ENCODE data around the gene KAT5.
"Not testable (repeated sequence)": the region's sequence is repeated elsewhere in the genome, so short reads cannot be mapped to it uniquely, and the experiment has no call there.

The KAT5 gene

GRCh38 chr11:65695459-65696241 lies 16.4 kb upstream of the KAT5 start:
- FAIRE-seq (no peak), DNase-seq (ENCODE audit: insufficient read length) (no peak)
- TF ChIP-seq POLR2A (IDR thresholded peaks at IDR 0.05; ENCODE audit: low read depth, low read length) (no peak), POLR2AphosphoS5 (IDR thresholded peaks at IDR 0.05; ENCODE audit: low read depth, low read length) (no peak), TAF1 (IDR thresholded peaks at IDR 0.05; ENCODE audit: borderline replicate concordance, low read depth, low read length) (no peak)

DNA sequence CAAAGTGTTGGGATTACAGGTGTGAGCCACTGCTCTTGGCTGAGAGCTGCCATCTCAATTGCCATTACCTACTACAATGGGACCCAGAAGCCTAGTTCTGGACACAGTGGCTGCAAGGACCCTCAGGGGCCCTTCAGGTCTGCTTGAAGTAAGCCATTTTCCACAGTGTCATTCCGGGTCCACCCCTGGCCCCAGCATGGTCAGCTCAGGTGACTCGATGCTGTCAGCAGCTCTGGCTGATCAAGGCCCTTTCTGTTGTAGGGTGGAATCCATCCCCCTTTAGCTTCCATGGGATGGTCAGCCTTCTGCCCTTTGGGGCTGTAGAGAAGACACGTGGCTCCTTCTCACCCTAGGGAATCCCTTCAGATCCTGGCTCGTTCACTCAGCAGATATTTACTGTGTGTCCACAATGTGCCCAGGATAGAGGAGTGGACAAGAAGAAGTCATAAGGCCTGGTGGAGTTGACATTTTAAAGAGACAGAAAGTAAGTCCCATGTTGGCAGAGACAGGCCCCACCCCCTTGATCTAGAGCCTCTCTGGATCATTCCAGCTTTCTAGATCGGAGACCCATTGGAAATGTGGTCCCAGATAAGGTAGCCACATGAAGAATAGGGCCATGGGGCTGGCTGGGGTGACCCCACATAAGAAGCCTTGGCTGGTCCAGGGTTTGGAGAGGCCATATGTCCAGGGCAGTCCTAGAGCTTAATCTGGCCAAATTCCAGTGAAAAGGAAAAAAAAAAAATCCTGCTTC lies 15.1 kb upstream of the KAT5 start:
- FAIRE-seq (no peak), DNase-seq (ENCODE audit: insufficient read length) (no peak)
- no peak for TF ChIP-seq POLR2A (IDR thresholded peaks at IDR 0.05; ENCODE audit: low read depth, low read length)
- TF ChIP-seq TAF1 (IDR thresholded peaks at IDR 0.05; ENCODE audit: borderline replicate concordance, low read depth, low read length): no peak
- TF ChIP-seq POLR2AphosphoS5 (IDR thresholded peaks at IDR 0.05; ENCODE audit: low read depth, low read length): no peak

- DNase-seq (ENCODE audit: insufficient read length): no peak
- TF ChIP-seq POLR2A (IDR thresholded peaks at IDR 0.05; ENCODE audit: low read depth, low read length) (no peak), TAF1 (IDR thresholded peaks at IDR 0.05; ENCODE audit: borderline replicate concordance, low read depth, low read length) (no peak), POLR2AphosphoS5 (IDR thresholded peaks at IDR 0.05; ENCODE audit: low read depth, low read length) (no peak)
- FAIRE-seq: no peak
Measured at GRCh38 chr11:65698205-65698604, 13.8 kb upstream of the KAT5 start.

- DNase-seq (ENCODE audit: insufficient read length): no peak
- FAIRE-seq: no peak
- TF ChIP-seq POLR2AphosphoS5 (IDR thresholded peaks at IDR 0.05; ENCODE audit: low read depth, low read length) (no peak), POLR2A (IDR thresholded peaks at IDR 0.05; ENCODE audit: low read depth, low read length) (no peak), TAF1 (IDR thresholded peaks at IDR 0.05; ENCODE audit: borderline replicate concordance, low read depth, low read length) (no peak)
Measured at GRCh38 chr11:65699306-65699705, 12.7 kb upstream of the KAT5 start.

- DNase-seq (ENCODE audit: insufficient read length): no peak
- no peak for TF ChIP-seq TAF1 (IDR thresholded peaks at IDR 0.05; ENCODE audit: borderline replicate concordance, low read depth, low read length)
- no peak for TF ChIP-seq POLR2AphosphoS5 (IDR thresholded peaks at IDR 0.05; ENCODE audit: low read depth, low read length)
- TF ChIP-seq POLR2A (IDR thresholded peaks at IDR 0.05; ENCODE audit: low read depth, low read length): no peak
- FAIRE-seq: no peak
Measured at GRCh38 chr11:65700399-65700798, 11.7 kb upstream of the KAT5 start.

DNA sequence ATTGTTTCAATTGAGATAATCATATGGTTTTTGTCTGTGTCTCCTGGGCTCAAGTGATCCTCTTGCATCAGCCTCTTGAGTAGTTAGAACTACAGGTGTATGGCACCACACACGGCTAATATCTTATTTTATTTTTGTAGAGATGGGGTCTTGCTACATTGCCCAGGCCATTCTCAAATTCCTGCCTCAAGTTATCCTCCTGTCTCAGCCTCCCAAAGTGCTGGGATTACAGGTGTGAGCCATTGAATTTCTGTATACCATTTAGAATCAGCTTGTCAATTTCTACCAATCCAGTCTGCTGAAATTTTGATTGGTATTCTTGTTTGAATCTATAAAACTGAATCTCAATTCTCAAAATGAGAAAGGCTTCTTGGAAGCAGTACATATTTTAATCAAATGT lies 10.4 kb upstream of the KAT5 start:
- no peak for DNase-seq (ENCODE audit: insufficient read length)
- FAIRE-seq: no peak
- TF ChIP-seq TAF1 (IDR thresholded peaks at IDR 0.05; ENCODE audit: borderline replicate concordance, low read depth, low read length) (no peak), POLR2AphosphoS5 (IDR thresholded peaks at IDR 0.05; ENCODE audit: low read depth, low read length) (no peak), POLR2A (IDR thresholded peaks at IDR 0.05; ENCODE audit: low read depth, low read length) (no peak)

DNA sequence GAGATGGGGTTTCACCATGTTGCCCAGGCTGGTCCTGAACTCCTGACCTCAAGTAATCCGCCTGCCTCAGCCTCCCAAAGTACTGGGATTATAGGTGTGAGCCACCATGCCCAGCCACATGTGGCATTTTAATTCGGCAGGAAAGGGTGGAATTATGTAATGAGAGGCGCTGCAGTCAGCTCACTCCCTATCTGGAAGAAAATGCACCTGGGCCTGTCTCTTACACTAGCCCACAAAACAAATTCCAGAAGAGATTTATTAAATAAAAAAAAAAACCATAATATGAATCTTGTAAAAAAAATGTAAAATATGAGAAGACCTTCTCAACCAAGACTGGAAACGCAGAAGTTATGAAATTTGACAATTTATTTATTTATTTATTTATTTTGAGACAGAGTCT lies 8.2 kb upstream of the KAT5 start:
- DNase-seq (ENCODE audit: insufficient read length) (no peak), FAIRE-seq (no peak)
- TF ChIP-seq TAF1 (IDR thresholded peaks at IDR 0.05; ENCODE audit: borderline replicate concordance, low read depth, low read length) (no peak), POLR2AphosphoS5 (IDR thresholded peaks at IDR 0.05; ENCODE audit: low read depth, low read length) (no peak), POLR2A (IDR thresholded peaks at IDR 0.05; ENCODE audit: low read depth, low read length) (no peak)

DNA sequence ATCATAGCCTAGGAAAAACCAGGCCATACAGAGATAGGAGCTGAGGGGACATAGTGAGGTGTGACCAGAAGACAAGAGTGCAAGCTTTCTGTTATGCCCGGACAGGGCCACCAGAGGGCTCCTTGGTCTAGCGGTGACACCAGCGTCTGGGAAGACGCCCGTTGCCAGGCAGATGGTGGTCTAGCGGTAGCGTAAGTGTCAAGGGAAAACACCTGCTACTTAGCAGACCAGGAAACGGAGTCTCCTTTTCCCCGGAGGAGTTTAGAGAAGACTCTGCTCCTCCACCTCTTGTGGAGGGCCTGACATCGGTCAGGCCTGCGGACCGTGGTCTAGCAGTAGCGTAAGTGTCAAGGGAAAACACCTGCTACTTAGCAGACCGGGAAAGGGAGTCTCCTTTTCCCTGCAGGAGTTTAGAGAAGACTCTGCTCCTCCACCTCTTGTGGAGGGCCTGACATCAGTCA lies 5.7 kb upstream of the KAT5 start:
- peak; percentile 41 for DNase-seq (ENCODE audit: insufficient read length)
- FAIRE-seq: peak; percentile 70

DNA sequence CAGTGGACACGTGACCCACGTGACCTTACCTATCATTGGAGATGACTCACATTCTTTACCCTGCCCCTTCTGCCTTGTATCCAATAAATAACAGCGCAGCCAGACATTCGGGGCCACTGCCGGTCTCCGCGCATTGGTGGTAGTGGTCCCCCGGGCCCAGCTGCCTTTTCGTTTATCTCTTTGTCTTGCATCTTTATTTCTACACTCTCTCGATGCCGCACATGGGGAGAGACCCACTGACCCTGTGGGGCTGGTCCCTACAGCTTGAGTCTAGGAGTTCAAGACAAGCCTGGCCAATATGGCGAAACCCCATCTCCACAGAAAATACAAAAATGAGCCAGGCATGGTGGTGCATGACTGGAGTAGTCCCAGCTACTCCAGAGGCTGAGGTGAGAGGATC lies 5.0 kb upstream of the KAT5 start:
- DNase-seq (ENCODE audit: insufficient read length); FAIRE-seq: not testable (repeated sequence)

DNA sequence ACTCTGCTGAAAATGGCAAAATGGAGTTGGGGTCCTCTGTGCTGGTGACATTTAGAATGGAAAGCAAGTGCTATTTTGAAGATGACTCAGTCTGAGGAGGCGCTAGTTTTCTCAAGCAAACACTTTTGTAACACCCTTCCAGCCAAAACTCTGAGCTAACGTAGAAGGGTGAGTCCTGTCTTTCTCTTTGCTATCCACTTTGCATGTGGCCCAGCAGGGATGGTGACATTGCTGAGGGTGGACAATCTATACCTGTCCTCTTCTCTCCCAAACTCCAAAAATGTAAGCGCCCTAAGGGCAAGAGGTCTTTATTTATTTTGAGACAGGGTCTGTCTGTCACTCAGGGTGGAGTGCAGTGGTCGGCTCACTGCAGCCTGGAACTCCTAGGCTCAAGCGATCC lies 3.6 kb upstream of the KAT5 start:
- TF ChIP-seq POLR2A (IDR thresholded peaks at IDR 0.05; ENCODE audit: low read depth, low read length) (no peak), TAF1 (IDR thresholded peaks at IDR 0.05; ENCODE audit: borderline replicate concordance, low read depth, low read length) (no peak), POLR2AphosphoS5 (IDR thresholded peaks at IDR 0.05; ENCODE audit: low read depth, low read length) (no peak)
- DNase-seq (ENCODE audit: insufficient read length): no peak
- FAIRE-seq: no peak

DNA sequence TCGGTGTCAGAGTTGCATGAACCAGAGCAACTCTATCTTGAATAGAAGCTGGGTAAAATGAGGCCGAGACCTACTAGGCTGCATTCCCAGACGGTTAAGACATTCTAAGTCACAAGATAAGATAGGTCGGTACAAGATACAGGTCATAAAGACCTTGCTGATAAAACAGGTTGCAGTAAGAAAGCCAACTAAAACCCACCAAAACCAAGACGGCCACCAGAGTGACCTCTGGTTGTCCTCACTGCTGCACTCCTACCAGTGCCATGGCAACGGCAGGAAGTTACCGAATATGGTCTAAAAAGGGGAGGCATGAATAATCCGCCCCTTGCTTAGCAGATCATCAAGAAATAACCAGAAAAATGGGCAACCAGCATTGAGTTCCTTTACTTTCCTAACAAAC lies 2.4 kb upstream of the KAT5 start:
- no peak for DNase-seq (ENCODE audit: insufficient read length)
- TF ChIP-seq POLR2A (IDR thresholded peaks at IDR 0.05; ENCODE audit: low read depth, low read length) (no peak), POLR2AphosphoS5 (IDR thresholded peaks at IDR 0.05; ENCODE audit: low read depth, low read length) (no peak), TAF1 (IDR thresholded peaks at IDR 0.05; ENCODE audit: borderline replicate concordance, low read depth, low read length) (no peak)
- no peak for FAIRE-seq

DNA sequence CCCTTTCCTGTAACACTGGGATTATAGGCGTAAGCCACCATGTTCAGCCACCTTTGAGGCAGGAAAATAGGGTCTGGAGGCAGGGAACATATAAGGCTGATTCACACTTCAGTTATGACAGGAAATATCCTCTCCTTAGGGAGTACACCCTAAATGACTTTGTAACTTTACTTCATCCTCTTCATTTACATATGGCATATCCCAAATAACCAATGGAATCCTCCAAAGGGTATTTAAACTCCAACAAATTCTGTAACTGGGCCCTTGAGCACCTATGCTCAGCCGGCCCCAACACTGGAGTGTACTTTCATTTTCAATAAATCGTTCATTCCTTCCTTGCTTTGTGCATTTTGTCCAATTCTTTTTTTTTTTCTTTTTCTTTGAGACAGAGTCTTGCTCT lies 1.6 kb upstream of the KAT5 start:
- TF ChIP-seq POLR2AphosphoS5 (IDR thresholded peaks at IDR 0.05; ENCODE audit: low read depth, low read length) (no peak), POLR2A (IDR thresholded peaks at IDR 0.05; ENCODE audit: low read depth, low read length) (no peak), TAF1 (IDR thresholded peaks at IDR 0.05; ENCODE audit: borderline replicate concordance, low read depth, low read length) (no peak)
- no peak for FAIRE-seq
- DNase-seq (ENCODE audit: insufficient read length): no peak

Measured in GM12892 (cell line).